ENCODE measurements around the gene YPEL1. TPM values are rescaled to one million over a fixed set of nuclear protein-coding genes. Genes with fewer than 3 reads are reported as not detected.

Gene YPEL1
- total and polyA plus RNA-seq, 2 of the 8 experiments (the other 6 are each of a cell fraction or from before 2014, with no cell fraction given), result 6.0 to 6.7 TPM

GRCh38 chr22:21759093-21759492 is 23.5 kb upstream of the YPEL1 start (continued):
- no peak for TF ChIP-seq EP300 (IDR thresholded peaks at IDR 0.05; ENCODE audit: borderline replicate concordance in 1 of 2, low read depth in 2 of 2, low read length in 2 of 2)

Data from H1 (cell line).